ENCODE data around the gene TOM1. TPM values are rescaled to one million over a fixed set of nuclear protein-coding genes. Genes with fewer than 3 reads are reported as not detected.

Gene TOM1
- total and polyA plus RNA-seq, 12 donors: 51.1 to 72.5 (median 62.6) TPM

DNA sequence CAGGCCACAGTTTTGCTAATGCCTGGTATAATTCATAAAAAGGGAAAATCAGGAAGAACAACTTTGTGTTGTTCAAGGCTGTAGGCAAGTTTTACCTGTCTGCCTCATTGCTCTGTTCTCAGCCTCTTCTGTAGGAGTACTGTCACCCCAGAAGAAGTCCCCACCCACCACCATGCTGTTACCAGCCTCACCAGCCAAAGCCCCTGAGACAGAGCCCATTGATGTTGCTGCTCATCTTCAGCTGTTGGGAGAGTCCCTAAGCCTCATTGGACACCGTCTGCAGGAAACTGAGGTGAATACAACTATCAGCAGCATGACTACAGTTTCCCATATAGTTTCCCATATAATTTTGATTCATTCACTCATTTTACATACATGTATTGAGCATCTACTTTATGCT is 11.6 kb upstream of the TOM1 start:
- TF ChIP-seq, protein P1, sequence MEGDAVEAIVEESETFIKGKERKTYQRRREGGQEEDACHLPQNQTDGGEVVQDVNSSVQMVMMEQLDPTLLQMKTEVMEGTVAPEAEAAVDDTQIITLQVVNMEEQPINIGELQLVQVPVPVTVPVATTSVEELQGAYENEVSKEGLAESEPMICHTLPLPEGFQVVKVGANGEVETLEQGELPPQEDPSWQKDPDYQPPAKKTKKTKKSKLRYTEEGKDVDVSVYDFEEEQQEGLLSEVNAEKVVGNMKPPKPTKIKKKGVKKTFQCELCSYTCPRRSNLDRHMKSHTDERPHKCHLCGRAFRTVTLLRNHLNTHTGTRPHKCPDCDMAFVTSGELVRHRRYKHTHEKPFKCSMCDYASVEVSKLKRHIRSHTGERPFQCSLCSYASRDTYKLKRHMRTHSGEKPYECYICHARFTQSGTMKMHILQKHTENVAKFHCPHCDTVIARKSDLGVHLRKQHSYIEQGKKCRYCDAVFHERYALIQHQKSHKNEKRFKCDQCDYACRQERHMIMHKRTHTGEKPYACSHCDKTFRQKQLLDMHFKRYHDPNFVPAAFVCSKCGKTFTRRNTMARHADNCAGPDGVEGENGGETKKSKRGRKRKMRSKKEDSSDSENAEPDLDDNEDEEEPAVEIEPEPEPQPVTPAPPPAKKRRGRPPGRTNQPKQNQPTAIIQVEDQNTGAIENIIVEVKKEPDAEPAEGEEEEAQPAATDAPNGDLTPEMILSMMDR (IDR thresholded peaks at IDR 0.05): no peak
- Histone ChIP-seq H3K4me1 (no peaks in the 10 kb centered on the region), H3K36me3 (peaks cover 0 to 100% (median 66%) of the 10 kb centered on the region in 9 donors), H3K27ac (no peak overlapping the region), H3K9me3 (no peaks in the 10 kb centered on the region), H3K27me3 (no peaks in the 10 kb centered on the region), H3K4me3 (no peak overlapping the region)
- intact Hi-C loops (cut with DNase I): no loop called here
- ATAC-seq (no peak), DNase-seq (no peak)
- WGBS, 2 donors: 97 to 98% methylated on average over 1 of the region's 1 CpG

DNA sequence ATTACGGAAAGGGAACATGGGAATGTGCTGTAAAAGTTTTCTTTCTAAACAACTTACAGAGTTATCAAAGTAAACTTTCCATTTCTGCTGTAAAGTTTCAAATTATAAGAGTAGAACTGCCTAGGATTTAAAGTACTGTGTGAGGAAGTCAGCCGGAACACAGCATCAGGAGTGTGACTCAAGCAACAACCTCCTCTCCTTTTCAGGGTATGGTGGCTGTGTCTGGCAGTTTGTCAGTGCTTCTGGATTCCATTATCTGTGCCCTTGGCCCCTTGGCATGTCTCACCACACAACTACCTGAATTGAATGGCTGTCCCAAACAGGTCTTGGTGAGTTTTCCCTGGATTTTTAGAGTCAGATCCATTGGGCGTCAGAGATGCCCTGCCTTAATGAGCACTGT is 6.9 kb upstream of the TOM1 start:
- intact Hi-C loops (cut with DNase I): no loop called here
- Histone ChIP-seq H3K4me3 (no peak overlapping the region), H3K27me3 (no peaks in the 10 kb centered on the region), H3K36me3 (peaks cover 0 to 89% (median 50%) of the 10 kb centered on the region in 9 donors), H3K4me1 (no peaks in the 10 kb centered on the region), H3K9me3 (no peaks in the 10 kb centered on the region), H3K27ac (no peak overlapping the region)
- DNase-seq: no peak
- WGBS, 2 donors: 93 to 100% methylated on average over 3 of the region's 3 CpGs
- ATAC-seq: no peak
- TF ChIP-seq, protein P1 (IDR thresholded peaks at IDR 0.05): no peak

DNA sequence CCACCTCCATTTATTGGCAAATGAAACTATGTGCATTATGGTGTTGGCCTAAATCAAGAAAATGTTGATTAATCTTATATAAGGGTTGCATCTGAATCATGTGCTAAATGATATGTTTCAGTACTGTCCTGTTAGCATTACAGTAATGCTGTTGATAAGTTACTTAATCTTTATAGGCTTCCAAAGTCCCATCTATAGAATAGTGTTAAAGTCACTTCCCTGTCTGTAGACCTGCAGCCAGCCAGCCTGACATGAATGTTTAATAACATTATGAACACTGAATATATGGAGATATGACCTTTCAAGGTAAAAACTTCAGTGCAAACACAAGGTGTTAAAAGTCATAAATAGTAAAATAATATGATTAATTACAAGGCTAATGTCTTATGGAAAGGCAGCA is 3.6 kb upstream of the TOM1 start:
- DNase-seq (no peak), ATAC-seq (no peak)
- H3K27me3 ChIP-seq: no peaks in the 10 kb centered on the region
- TF ChIP-seq, protein P1 (IDR thresholded peaks at IDR 0.05): no peak
- H3K4me3 ChIP-seq: no peak overlapping the region
- intact Hi-C loops (cut with DNase I): no loop called here
- H3K36me3 ChIP-seq: peaks cover 0 to 57% (median 22%) of the 10 kb centered on the region in 9 donors
- no peak overlapping the region for H3K27ac ChIP-seq
- no peaks in the 10 kb centered on the region for H3K9me3 ChIP-seq
- H3K4me1 ChIP-seq: peaks cover 3 to 18% (median 14%) of the 10 kb centered on the region in 9 donors

DNA sequence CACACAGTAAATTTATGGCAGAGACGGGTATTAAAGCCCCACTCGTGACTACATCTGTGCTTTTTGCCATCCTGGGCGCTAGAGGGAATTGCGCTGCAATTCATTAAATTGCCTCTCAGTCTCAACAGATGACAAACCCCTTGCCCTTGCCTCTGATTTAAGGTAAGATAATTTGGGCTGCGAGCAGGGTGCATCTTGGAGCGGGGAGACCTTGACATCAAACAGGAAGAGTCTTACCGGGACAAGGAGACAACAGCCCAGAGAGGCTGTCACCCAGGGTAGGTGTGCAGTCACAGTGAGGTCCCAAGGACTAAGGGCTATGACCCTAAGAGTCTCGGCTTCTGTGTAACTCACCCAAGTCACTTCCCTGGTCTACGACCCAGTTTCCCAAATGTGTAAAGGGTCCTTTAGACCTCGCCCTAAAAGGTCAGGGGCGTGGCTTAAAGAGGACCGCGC is 449 bp upstream of the TOM1 start:
- no peaks in the 10 kb centered on the region for H3K9me3 ChIP-seq
- H3K27ac ChIP-seq: peak overlapping the region; percentile 53 to 100 (median 93)
- DNase-seq (no peak), ATAC-seq (peak in 5 of 8 donors; percentile 0 to 50 (median 6))
- peaks cover 0 to 25% (median 0%) of the 10 kb centered on the region in 9 donors for H3K36me3 ChIP-seq
- intact Hi-C loops (cut with DNase I): no loop called here
- H3K27me3 ChIP-seq: no peaks in the 10 kb centered on the region
- WGBS, 2 donors: 9 to 12% methylated on average over 13 of the region's 13 CpGs
- TF ChIP-seq, protein P1 (IDR thresholded peaks at IDR 0.05): peak in 3 of 9 donors; percentile 4 to 18 (median 11)
- H3K4me3 ChIP-seq: peak overlapping the region; percentile 69 to 99 (median 84)
- peaks cover 3 to 44% (median 21%) of the 10 kb centered on the region in 9 donors for H3K4me1 ChIP-seq
